NK-92 (cell line): ENCODE results near the gene SLC6A19.
"Not testable (repeated sequence)": the region's sequence is repeated elsewhere in the genome, so short reads cannot be mapped to it uniquely, and the experiment has no call there.

Experiments used
- DNase-seq: peaks from one replicate; lab custom pipeline; 2025; ENCODE audit not compliant: unreplicated experiment; lab: John Stamatoyannopoulos, UW

Gene SLC6A19

GRCh38 chr5:1261643-1262042 lies 60.2 kb downstream of the SLC6A19 start:
- DNase-seq, result no peak

DNA sequence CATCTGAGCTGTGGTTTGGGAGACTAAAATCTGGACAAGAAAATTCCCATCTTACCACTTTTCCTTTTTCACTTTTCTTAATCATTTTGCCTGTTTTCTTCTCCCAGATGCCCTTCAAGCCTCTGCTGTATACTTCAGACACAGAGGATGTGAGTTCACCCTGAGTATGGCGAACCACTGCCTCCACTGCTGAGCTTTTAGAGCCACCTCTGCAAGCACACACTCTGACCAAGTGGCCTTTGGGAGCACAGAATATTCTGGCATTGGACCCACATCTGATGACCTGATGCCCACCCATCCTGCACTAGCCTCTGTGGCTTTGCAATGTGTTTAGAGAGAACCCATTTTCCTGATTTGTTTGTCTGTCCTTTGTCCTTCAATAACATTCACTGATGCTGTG lies 61.0 kb downstream of the SLC6A19 start:
- DNase-seq, result no peak

GRCh38 chr5:1264211-1264610 lies 62.8 kb downstream of the SLC6A19 start:
- no peak for DNase-seq

- no peak for DNase-seq
Observed at GRCh38 chr5:1265026-1265425, 63.6 kb downstream of the SLC6A19 start.

GRCh38 chr5:1265461-1266455 lies 64.4 kb downstream of the SLC6A19 start:
- no peak for DNase-seq

DNA sequence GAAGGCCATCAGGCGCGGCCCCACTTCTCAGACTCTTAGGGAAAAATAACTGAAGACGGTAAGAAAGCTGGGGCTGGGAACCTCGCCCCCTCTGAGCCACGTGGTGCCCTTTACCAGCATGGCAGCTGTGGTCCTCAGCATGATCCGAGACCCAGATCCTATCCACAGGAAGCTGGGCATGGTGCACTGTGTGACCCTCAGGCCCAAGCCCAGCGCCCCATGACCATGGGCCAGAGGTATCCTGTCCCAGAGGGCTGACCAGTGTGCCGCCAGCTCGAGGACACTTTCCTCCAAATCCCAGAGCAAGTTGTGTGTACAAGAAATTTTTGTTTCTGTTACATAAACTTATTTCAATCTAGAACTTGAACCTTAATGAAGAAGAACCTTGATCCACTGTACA lies 65.4 kb downstream of the SLC6A19 start:
- no peak for DNase-seq

- DNase-seq, result not testable (repeated sequence)
Observed at GRCh38 chr5:1267464-1267863, 66.1 kb downstream of the SLC6A19 start.

- DNase-seq, result no peak
Observed at GRCh38 chr5:1268056-1268455, 66.7 kb downstream of the SLC6A19 start.

DNA sequence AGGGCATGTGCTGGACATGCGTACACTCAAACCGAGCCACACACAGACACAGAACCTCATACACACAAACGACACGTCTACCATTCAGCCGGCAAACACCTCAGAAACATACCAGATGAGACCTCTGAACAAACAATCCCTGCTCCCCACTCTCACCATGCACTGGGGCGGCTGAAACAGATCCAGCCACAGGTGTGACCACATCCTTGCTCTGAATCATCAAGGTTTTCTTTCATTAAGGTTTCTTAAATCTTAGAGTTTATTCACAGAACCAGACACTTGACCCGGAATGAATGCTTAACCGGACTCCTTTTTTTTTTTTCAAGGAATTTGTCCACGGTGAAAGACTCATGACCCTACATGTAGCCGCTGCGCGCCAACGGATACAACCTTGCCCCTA lies 67.3 kb downstream of the SLC6A19 start:
- DNase-seq, result no peak

DNA sequence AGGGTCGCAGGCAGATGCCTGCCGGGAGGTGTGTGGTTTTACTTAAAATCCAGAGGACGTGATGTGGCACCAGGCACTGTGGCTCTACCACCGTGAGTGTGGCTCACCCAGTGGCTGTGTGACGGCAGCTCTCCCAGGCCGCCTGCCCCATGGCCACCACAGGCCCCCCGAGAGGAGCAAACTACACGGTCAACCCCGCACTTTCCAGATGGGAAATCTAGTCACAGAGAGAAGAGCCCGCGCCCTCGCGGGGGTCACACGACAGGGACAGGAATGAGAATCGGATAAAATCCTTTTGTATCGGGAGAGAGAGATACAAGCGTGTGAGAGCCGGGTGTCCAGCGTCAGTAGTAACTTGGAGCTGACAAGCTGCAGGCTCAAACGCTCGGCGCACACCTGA lies 69.0 kb downstream of the SLC6A19 start:
- no peak for DNase-seq

- no peak for DNase-seq
Observed at GRCh38 chr5:1270933-1271914, 69.8 kb downstream of the SLC6A19 start.

DNA sequence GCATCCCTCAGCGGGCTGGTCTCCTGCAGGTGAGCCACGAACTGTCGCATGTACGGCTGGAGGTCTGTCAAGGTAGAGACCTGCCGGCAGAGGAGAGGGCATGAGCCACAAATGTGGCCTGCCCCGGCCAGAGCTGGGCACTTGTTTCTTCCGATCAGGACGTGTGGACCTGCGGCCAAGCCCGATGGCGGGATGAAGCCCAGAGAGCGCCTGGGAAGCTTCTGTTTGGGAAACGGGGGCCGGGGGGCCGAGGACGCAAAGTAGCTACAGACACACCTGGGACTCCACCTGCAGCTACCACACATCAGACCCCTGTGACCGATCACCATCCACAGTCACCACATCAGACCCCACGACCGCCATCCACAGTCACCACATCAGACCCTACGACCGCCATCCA lies 70.8 kb downstream of the SLC6A19 start:
- no peak for DNase-seq

- DNase-seq, result no peak
Observed at GRCh38 chr5:1273745-1274144, 72.3 kb downstream of the SLC6A19 start.

DNA sequence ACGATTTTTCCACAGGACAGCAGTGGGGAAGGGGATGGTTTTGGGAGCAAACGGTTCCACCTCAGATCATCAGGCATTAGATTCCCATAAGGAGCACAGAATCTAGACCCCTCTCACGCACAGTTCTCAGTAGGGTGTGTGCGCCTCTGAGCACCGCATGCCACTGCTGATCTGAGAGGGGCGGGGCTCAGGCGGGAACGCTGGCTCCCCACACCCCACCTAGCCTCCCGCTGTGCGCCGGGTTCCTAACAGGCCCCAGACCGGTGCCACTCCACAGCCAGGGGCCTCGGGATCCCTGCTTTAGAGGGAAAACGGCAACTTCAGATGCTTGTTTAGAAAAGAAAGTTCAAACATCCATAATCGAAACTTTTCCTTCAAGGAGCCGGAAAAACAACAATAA lies 73.1 kb downstream of the SLC6A19 start:
- DNase-seq, result no peak
